Thyroid gland (tissue), 4 donors: ENCODE results near the gene UBAP2.

Experiments used
- POLR2A ChIP-seq, 2 donors: fragments of 450-650 bp; IDR thresholded peaks; one replicate each; pipeline ENCODE4 v1.6.1; 2017; ENCODE audit warnings: antibody characterized with exemption in 2 of 2, mild to moderate bottlenecking in 2 of 2, moderate library complexity in 1 of 2
- TF ChIP-seq, protein P1 (sequence below), 6 experiments: fragments of 200-600 bp in 3 of 6; fragments of 450-650 bp in 3 of 6; sonication (generic) in 3 of 6; IDR thresholded peaks; one replicate each; pipeline ENCODE4 v1.5.1; 2016 to 2019; ENCODE audit warnings: antibody characterized with exemption in 6 of 6, mild to moderate bottlenecking in 2 of 6, inconsistent platforms in 1 of 6, moderate library complexity in 1 of 6

DNA sequence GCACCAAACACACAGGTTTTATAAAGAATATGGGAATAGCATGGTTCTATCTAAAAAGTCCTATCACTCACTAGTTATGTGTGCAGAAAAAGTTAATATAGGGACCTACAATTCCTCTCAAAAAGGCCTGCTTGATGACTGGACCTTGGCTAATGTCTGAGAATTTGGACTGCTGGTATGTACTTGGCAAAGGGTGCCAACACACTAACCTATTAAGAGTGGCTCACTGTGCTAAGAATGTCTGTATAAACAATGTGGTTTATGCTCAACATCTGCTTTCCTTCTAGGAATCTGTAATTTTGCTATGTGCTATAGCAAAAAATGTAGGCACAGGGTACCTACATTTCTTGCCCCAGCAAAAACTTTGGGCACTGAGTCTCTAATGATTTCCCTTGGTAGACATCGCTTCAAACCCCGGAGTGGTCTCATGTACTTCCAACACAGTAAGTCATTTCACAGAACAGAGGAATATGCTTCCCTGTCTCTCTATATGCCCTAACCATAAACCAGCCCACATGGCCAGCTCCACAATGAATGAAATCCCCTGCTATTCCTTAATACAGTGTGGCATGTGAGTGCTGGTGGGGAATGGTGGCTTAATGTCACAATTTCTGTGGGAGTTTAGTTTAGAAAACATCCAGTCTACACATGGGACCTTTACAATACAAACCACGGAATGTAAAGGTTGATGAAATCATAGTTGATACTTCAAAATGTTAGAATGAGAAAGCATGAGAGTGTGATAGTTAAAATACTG lies 101.7 kb downstream of the UBAP2 start:
- TF ChIP-seq, protein P1, sequence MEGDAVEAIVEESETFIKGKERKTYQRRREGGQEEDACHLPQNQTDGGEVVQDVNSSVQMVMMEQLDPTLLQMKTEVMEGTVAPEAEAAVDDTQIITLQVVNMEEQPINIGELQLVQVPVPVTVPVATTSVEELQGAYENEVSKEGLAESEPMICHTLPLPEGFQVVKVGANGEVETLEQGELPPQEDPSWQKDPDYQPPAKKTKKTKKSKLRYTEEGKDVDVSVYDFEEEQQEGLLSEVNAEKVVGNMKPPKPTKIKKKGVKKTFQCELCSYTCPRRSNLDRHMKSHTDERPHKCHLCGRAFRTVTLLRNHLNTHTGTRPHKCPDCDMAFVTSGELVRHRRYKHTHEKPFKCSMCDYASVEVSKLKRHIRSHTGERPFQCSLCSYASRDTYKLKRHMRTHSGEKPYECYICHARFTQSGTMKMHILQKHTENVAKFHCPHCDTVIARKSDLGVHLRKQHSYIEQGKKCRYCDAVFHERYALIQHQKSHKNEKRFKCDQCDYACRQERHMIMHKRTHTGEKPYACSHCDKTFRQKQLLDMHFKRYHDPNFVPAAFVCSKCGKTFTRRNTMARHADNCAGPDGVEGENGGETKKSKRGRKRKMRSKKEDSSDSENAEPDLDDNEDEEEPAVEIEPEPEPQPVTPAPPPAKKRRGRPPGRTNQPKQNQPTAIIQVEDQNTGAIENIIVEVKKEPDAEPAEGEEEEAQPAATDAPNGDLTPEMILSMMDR (IDR thresholded peaks at IDR 0.05), result no peak
- no peak for TF ChIP-seq POLR2A (IDR thresholded peaks at IDR 0.05)
